Measurements from ENCODE around the gene CD300E. TPM values are rescaled to one million over a fixed set of nuclear protein-coding genes. Genes with fewer than 3 reads are reported as not detected.

The CD300E gene
- total and polyA plus RNA-seq, 2 of the 13 experiments (the other 11 are each of a cell fraction or from before 2014, with no cell fraction given), result not detected

DNA sequence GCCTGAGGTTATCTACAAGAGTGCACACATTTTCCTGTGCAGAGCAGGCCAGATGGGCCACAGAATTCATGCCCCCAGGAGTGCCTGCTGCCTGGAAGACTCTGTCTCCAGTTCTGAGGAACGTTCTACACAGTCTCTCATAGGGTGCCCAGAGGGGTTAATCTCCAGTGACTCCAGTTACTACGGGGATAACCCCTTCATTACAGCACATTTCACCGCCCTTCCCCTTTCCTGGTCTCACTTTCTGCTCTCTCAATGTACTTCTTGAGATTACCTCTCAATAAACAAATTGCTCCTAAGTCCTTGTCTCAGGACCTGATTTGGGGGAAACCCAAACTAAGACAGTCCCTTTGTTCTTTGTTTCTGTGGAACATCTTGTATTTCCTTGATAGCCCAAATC lies 62.0 kb downstream of the CD300E start (continued):
- TF ChIP-seq, protein P1, sequence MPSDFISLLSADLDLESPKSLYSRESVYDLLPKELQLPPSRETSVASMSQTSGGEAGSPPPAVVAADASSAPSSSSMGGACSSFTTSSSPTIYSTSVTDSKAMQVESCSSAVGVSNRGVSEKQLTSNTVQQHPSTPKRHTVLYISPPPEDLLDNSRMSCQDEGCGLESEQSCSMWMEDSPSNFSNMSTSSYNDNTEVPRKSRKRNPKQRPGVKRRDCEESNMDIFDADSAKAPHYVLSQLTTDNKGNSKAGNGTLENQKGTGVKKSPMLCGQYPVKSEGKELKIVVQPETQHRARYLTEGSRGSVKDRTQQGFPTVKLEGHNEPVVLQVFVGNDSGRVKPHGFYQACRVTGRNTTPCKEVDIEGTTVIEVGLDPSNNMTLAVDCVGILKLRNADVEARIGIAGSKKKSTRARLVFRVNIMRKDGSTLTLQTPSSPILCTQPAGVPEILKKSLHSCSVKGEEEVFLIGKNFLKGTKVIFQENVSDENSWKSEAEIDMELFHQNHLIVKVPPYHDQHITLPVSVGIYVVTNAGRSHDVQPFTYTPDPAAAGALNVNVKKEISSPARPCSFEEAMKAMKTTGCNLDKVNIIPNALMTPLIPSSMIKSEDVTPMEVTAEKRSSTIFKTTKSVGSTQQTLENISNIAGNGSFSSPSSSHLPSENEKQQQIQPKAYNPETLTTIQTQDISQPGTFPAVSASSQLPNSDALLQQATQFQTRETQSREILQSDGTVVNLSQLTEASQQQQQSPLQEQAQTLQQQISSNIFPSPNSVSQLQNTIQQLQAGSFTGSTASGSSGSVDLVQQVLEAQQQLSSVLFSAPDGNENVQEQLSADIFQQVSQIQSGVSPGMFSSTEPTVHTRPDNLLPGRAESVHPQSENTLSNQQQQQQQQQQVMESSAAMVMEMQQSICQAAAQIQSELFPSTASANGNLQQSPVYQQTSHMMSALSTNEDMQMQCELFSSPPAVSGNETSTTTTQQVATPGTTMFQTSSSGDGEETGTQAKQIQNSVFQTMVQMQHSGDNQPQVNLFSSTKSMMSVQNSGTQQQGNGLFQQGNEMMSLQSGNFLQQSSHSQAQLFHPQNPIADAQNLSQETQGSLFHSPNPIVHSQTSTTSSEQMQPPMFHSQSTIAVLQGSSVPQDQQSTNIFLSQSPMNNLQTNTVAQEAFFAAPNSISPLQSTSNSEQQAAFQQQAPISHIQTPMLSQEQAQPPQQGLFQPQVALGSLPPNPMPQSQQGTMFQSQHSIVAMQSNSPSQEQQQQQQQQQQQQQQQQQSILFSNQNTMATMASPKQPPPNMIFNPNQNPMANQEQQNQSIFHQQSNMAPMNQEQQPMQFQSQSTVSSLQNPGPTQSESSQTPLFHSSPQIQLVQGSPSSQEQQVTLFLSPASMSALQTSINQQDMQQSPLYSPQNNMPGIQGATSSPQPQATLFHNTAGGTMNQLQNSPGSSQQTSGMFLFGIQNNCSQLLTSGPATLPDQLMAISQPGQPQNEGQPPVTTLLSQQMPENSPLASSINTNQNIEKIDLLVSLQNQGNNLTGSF (CRISPR knock-in tag; IDR thresholded peaks at IDR 0.05), result no peak

Other genes with a start within 250 kb of the CD300E start
- gene GPRC5C, start 191.7 kb downstream of the CD300E start, total RNA-seq (2016; rRNA removed; fragmentation: Illumina TruSeq; extraction: Trizol), result 44.8 and 85.6 TPM in 2 replicates
- 300 and 407 TPM in 2 replicates for gene GPRC5C, start 191.7 kb downstream of the CD300E start, polyA plus RNA-seq (2011; rRNA removed)
- gene CD300A, start 157.1 kb downstream of the CD300E start, total RNA-seq (2016; rRNA removed; fragmentation: Illumina TruSeq; extraction: Trizol), result not detected in 2 replicates
- gene CD300A, start 157.1 kb downstream of the CD300E start, polyA plus RNA-seq (2011; rRNA removed), result 0.39 TPM in 1 of 2 replicates, not detected in the other
- not detected in 2 replicates for gene CD300LB, start 92.3 kb downstream of the CD300E start, total RNA-seq (2016; rRNA removed; fragmentation: Illumina TruSeq; extraction: Trizol)
- not detected in 2 replicates for gene CD300LB, start 92.3 kb downstream of the CD300E start, polyA plus RNA-seq (2011; rRNA removed)
- gene CD300C, start 77.6 kb downstream of the CD300E start, total RNA-seq (2016; rRNA removed; fragmentation: Illumina TruSeq; extraction: Trizol), result not detected in 2 replicates
- gene CD300C, start 77.6 kb downstream of the CD300E start, polyA plus RNA-seq (2011; rRNA removed), result not detected in 2 replicates
- gene CD300H, start 56.2 kb downstream of the CD300E start, total RNA-seq (2016; rRNA removed; fragmentation: Illumina TruSeq; extraction: Trizol), result not detected in 2 replicates
- gene CD300H, start 56.2 kb downstream of the CD300E start, polyA plus RNA-seq (2011; rRNA removed), result not detected in 2 replicates
- gene CD300LD, start 31.5 kb downstream of the CD300E start, total RNA-seq (2016; rRNA removed; fragmentation: Illumina TruSeq; extraction: Trizol), result not detected in 2 replicates
- gene CD300LD, start 31.5 kb downstream of the CD300E start, polyA plus RNA-seq (2011; rRNA removed), result not detected in 2 replicates
- gene CD300LF, start 89.2 kb upstream of the CD300E start, total RNA-seq (2016; rRNA removed; fragmentation: Illumina TruSeq; extraction: Trizol), result not detected in 2 replicates
- not detected in 2 replicates for gene CD300LF, start 89.2 kb upstream of the CD300E start, polyA plus RNA-seq (2011; rRNA removed)
- 0.91 and 1.1 TPM in 2 replicates for gene RAB37, start 113.5 kb upstream of the CD300E start, total RNA-seq (2016; rRNA removed; fragmentation: Illumina TruSeq; extraction: Trizol)
- 3.7 and 4.7 TPM in 2 replicates for gene RAB37, start 113.5 kb upstream of the CD300E start, polyA plus RNA-seq (2011; rRNA removed)
- 138 and 169 TPM in 2 replicates for gene NHERF1, start 124.9 kb upstream of the CD300E start, total RNA-seq (2016; rRNA removed; fragmentation: Illumina TruSeq; extraction: Trizol)
- 266 and 269 TPM in 2 replicates for gene NHERF1, start 124.9 kb upstream of the CD300E start, polyA plus RNA-seq (2011; rRNA removed)
- gene NAT9, start 152.6 kb upstream of the CD300E start, total RNA-seq (2016; rRNA removed; fragmentation: Illumina TruSeq; extraction: Trizol), result 37.6 and 44.2 TPM in 2 replicates
- 39.7 and 49.8 TPM in 2 replicates for gene NAT9, start 152.6 kb upstream of the CD300E start, polyA plus RNA-seq (2011; rRNA removed)
- 0.11 TPM in 1 of 2 replicates, not detected in the other for gene GRIN2C, start 236.1 kb upstream of the CD300E start, total RNA-seq (2016; rRNA removed; fragmentation: Illumina TruSeq; extraction: Trizol)
- 0.03 and 0.07 TPM in 2 replicates for gene GRIN2C, start 236.1 kb upstream of the CD300E start, polyA plus RNA-seq (2011; rRNA removed)
- gene FDXR, start 249.3 kb upstream of the CD300E start, total RNA-seq (2016; rRNA removed; fragmentation: Illumina TruSeq; extraction: Trizol), result 99.0 and 116 TPM in 2 replicates
- 23.4 and 27.7 TPM in 2 replicates for gene FDXR, start 249.3 kb upstream of the CD300E start, polyA plus RNA-seq (2011; rRNA removed)

All from HepG2 (cell line).